H1 (cell line): ENCODE results near the gene PRKCZ. TPM values are rescaled to one million over a fixed set of nuclear protein-coding genes. Genes with fewer than 3 reads are reported as not detected.

Experiments
- BACH1 ChIP-seq: IDR thresholded peaks from 2 replicates; pipeline ENCODE4 v1.6.1; 2012; ENCODE audit warnings: low read length, improper control_type of control experiment
- EP300 ChIP-seq, 2 experiments: IDR thresholded peaks; 1 replicate in 1 of 2; 2 replicates in 1 of 2; pipeline ENCODE4 v1.6.1; 2011 to 2012; ENCODE audit warnings: low read depth in 2 of 2, low read length in 2 of 2, mild to moderate bottlenecking in 2 of 2, borderline replicate concordance in 1 of 2, inconsistent platforms in 1 of 2, moderate library complexity in 1 of 2
- JUND ChIP-seq: IDR thresholded peaks from 2 replicates; pipeline ENCODE4 v1.6.1; 2011; ENCODE audit warnings: mild to moderate bottlenecking, improper control_type of control experiment, low read length
- SP4 ChIP-seq: IDR thresholded peaks from 2 replicates; pipeline ENCODE4 v1.6.1; 2012; ENCODE audit warnings: low read length, inconsistent platforms
- polyA plus RNA-seq, 7 experiments: library from polyadenylated mRNA; depleted of rRNA in 3 of 7; stranded (reverse) in 5 of 7; unstranded in 2 of 7; fragments of >200 nt in 5 of 7; fragments of 200-250 nt in 2 of 7; gene quantifications; 1 replicate in 5 of 7; 2 replicates in 1 of 7; 4 replicates in 1 of 7; pipeline versions ENCODE4 v1.2.1 to v1.2.3, GENCODE V29; 2011 to 2013; ENCODE audit warnings: missing spikeins in 2 of 7, mixed read lengths in 2 of 7
- total RNA-seq: library from RNA; stranded (reverse); fragmentation: NEBNext Ultra II Directional; extraction: Animal tissue kit (Norgen Biotek cat#: 25700); gene quantifications from 2 replicates; pipeline ENCODE4 v1.2.1, GENCODE V29; 2021
- TF ChIP-seq, protein P1 (sequence below): IDR thresholded peaks from 2 replicates; pipeline ENCODE4 v1.6.1; 2012; ENCODE audit warnings: inconsistent platforms

Gene PRKCZ
- total and polyA plus RNA-seq, 2 of the 8 experiments (the other 6 are each of a cell fraction or from before 2014, with no cell fraction given): 37.4 to 45.1 TPM

- TF ChIP-seq, protein P1, sequence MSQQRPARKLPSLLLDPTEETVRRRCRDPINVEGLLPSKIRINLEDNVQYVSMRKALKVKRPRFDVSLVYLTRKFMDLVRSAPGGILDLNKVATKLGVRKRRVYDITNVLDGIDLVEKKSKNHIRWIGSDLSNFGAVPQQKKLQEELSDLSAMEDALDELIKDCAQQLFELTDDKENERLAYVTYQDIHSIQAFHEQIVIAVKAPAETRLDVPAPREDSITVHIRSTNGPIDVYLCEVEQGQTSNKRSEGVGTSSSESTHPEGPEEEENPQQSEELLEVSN: no peak
- TF ChIP-seq SP4: no peak
- TF ChIP-seq BACH1: no peak
- TF ChIP-seq EP300 (IDR thresholded peaks at IDR 0.05; ENCODE audit: borderline replicate concordance in 1 of 2, low read depth in 2 of 2, low read length in 2 of 2): no peak
- no peak for TF ChIP-seq JUND
These were observed 77.3 kb downstream of the PRKCZ start (continued) for GRCh38 chr1:2127187-2128145.
